HEK293 (cell line): ENCODE results near the gene SH2D4B.

Source experiments
- CTCF ChIA-PET: fragments of 350-600 bp; formaldehyde crosslinking; extraction: SDS; loops from one replicate; lab custom pipeline; 2021; ENCODE audit warnings: antibody characterized with exemption; lab: Yijun Ruan, JAX
- POLR2A ChIA-PET: fragments of 300-600 bp; formaldehyde crosslinking; extraction: SDS; loops from one replicate; lab custom pipeline; 2020; ENCODE audit warnings: antibody characterized with exemption, inconsistent platforms; lab: Yijun Ruan, JAX
- H3K27ac ChIP-seq: fragments of 200-500 bp; sonication (Bioruptor generic); 2 replicates; pipeline ENCODE4 v1.5.1; 2014; ENCODE audit warnings: low read depth, low read length, control low read depth, inconsistent platforms; ENCODE audit errors: extremely low read depth
- H3K36me3 ChIP-seq, 2 experiments: fragments of 200-500 bp in 1 of 2; sonication (Bioruptor generic) in 1 of 2; 1 replicate in 1 of 2; 2 replicates in 1 of 2; pipeline ENCODE4 v1.5.1; 2014 to 2017; ENCODE audit warnings: inconsistent platforms in 2 of 2, low read length in 2 of 2; ENCODE audit not compliant: control insufficient read depth in 2 of 2, insufficient read depth in 1 of 2
- H3K4me1 ChIP-seq: fragments of 200-500 bp; sonication (Bioruptor generic); 2 replicates; pipeline ENCODE4 v1.5.1; 2014; ENCODE audit warnings: mild to moderate bottlenecking, low read length, inconsistent platforms; ENCODE audit not compliant: control insufficient read depth, insufficient read depth
- H3K4me3 ChIP-seq: 2 replicates; pipeline ENCODE4 v1.5.1; 2011; ENCODE audit warnings: low read depth, mild to moderate bottlenecking, control low read depth, low read length, moderate library complexity
- H3K9me3 ChIP-seq: fragments of 200-500 bp; sonication (Bioruptor generic); 2 replicates; pipeline ENCODE4 v1.5.1; 2014; ENCODE audit warnings: low read depth, low read length, inconsistent platforms; ENCODE audit not compliant: control insufficient read depth, insufficient read depth
- ATF2 ChIP-seq: fragments of 450-650 bp; formaldehyde crosslinking; IDR thresholded peaks from 2 replicates; pipeline ENCODE4 v1.5.1; 2016; ENCODE audit warnings: missing biosample characterization, missing genetic modification characterization, low read depth
- BCL11B ChIP-seq: fragments of 450-650 bp; formaldehyde crosslinking; IDR thresholded peaks from 2 replicates; pipeline ENCODE4 v1.5.1; 2016; ENCODE audit warnings: low read depth, missing biosample characterization, missing genetic modification characterization
- OSR2 ChIP-seq: fragments of 450-650 bp; formaldehyde crosslinking; IDR thresholded peaks from 2 replicates; pipeline ENCODE4 v1.5.1; 2016; ENCODE audit warnings: missing biosample characterization, missing genetic modification characterization
- SCRT2 ChIP-seq: fragments of 450-650 bp; formaldehyde crosslinking; IDR thresholded peaks from 2 replicates; pipeline ENCODE4 v1.5.1; 2016; ENCODE audit warnings: missing biosample characterization, missing genetic modification characterization
- TCF7L2 ChIP-seq: IDR thresholded peaks from 2 replicates; pipeline ENCODE4 v1.6.1; 2011; ENCODE audit warnings: low read depth, mild to moderate bottlenecking, inconsistent platforms, low read length, moderate library complexity, borderline replicate concordance
- ZBTB10 ChIP-seq: fragments of 450-650 bp; formaldehyde crosslinking; IDR thresholded peaks from 2 replicates; pipeline ENCODE4 v1.5.1; 2016; ENCODE audit warnings: missing biosample characterization, missing genetic modification characterization
- ZBTB7A ChIP-seq: fragments of 450-650 bp; formaldehyde crosslinking; IDR thresholded peaks from 2 replicates; pipeline ENCODE4 v1.5.1; 2016; ENCODE audit warnings: low read depth, missing biosample characterization, missing genetic modification characterization
- ZNF133 ChIP-seq: fragments of 450-650 bp; formaldehyde crosslinking; IDR thresholded peaks from 2 replicates; pipeline ENCODE4 v1.5.1; 2016; ENCODE audit warnings: missing biosample characterization, missing genetic modification characterization
- ZNF221 ChIP-seq: fragments of 450-650 bp; formaldehyde crosslinking; IDR thresholded peaks from 2 replicates; pipeline ENCODE4 v1.5.1; 2017; ENCODE audit warnings: missing biosample characterization, missing genetic modification characterization, borderline replicate concordance
- ZNF266 ChIP-seq: fragments of 450-650 bp; formaldehyde crosslinking; IDR thresholded peaks from 2 replicates; pipeline ENCODE4 v1.5.1; 2016; ENCODE audit warnings: missing biosample characterization, missing genetic modification characterization, low read depth
- ZNF341 ChIP-seq: fragments of 450-650 bp; formaldehyde crosslinking; IDR thresholded peaks from 2 replicates; pipeline ENCODE4; 2016; ENCODE audit warnings: low read depth, missing biosample characterization, missing genetic modification characterization
- ZNF473 ChIP-seq: fragments of 450-650 bp; formaldehyde crosslinking; IDR thresholded peaks from 2 replicates; pipeline ENCODE4 v1.5.1; 2017; ENCODE audit warnings: missing biosample characterization, missing genetic modification characterization
- ZNF530 ChIP-seq: fragments of 450-650 bp; formaldehyde crosslinking; IDR thresholded peaks from 2 replicates; pipeline ENCODE4 v1.5.1; 2016; ENCODE audit warnings: low read depth, missing biosample characterization, missing genetic modification characterization
- ZNF623 ChIP-seq: fragments of 450-650 bp; formaldehyde crosslinking; IDR thresholded peaks from 2 replicates; pipeline ENCODE4 v1.5.1; 2016; ENCODE audit warnings: missing biosample characterization, missing genetic modification characterization
- ZNF658 ChIP-seq: fragments of 450-650 bp; formaldehyde crosslinking; IDR thresholded peaks from 2 replicates; pipeline ENCODE4; 2016; ENCODE audit warnings: missing biosample characterization, missing genetic modification characterization
- ZNF701 ChIP-seq: fragments of 450-650 bp; formaldehyde crosslinking; IDR thresholded peaks from 2 replicates; pipeline ENCODE4 v1.5.1; 2016; ENCODE audit warnings: missing biosample characterization, missing genetic modification characterization
- ZNF747 ChIP-seq: fragments of 450-650 bp; formaldehyde crosslinking; IDR thresholded peaks from 2 replicates; pipeline ENCODE4 v1.5.1; 2016; ENCODE audit warnings: missing biosample characterization, missing genetic modification characterization
- TF ChIP-seq, protein P1 (sequence below): fragments of 450-650 bp; IDR thresholded peaks from 2 replicates; pipeline ENCODE4 v1.5.1; 2018; ENCODE audit warnings: missing biosample characterization, missing genetic modification characterization
- TF ChIP-seq, protein P2 (sequence below): fragments of 450-650 bp; formaldehyde crosslinking; IDR thresholded peaks from 2 replicates; pipeline ENCODE4 v1.5.1; 2016; ENCODE audit warnings: missing biosample characterization, missing genetic modification characterization
- TF ChIP-seq, protein P3 (sequence below): sonication (generic); formaldehyde crosslinking; IDR thresholded peaks from 2 replicates; pipeline ENCODE4 v1.8.1; 2022; ENCODE audit warnings: mild to moderate bottlenecking, moderate library complexity, missing genetic modification reagents

Gene SH2D4B

GRCh38 chr10:80488539-80489066 is 49.1 kb upstream of the SH2D4B start (continued):
- TF ChIP-seq ZNF266 (tag by site-specific recombination) (no peak), ZNF658 (tag by site-specific recombination) (no peak), ZNF133 (tag by site-specific recombination) (no peak), SCRT2 (tag by site-specific recombination) (no peak), ZNF747 (no peak), OSR2 (tag by site-specific recombination) (no peak), TCF7L2 (no peak), ZNF530 (tag by site-specific recombination) (no peak), ZNF473 (no peak), ZBTB7A (no peak)
- TF ChIP-seq, protein P1, sequence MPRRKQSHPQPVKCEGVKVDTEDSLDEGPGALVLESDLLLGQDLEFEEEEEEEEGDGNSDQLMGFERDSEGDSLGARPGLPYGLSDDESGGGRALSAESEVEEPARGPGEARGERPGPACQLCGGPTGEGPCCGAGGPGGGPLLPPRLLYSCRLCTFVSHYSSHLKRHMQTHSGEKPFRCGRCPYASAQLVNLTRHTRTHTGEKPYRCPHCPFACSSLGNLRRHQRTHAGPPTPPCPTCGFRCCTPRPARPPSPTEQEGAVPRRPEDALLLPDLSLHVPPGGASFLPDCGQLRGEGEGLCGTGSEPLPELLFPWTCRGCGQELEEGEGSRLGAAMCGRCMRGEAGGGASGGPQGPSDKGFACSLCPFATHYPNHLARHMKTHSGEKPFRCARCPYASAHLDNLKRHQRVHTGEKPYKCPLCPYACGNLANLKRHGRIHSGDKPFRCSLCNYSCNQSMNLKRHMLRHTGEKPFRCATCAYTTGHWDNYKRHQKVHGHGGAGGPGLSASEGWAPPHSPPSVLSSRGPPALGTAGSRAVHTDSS (tag by site-specific recombination) = no peak

- H3K9me3 ChIP-seq = no peaks in the 10 kb centered on the region
- no peak overlapping the region for H3K27ac ChIP-seq
- H3K4me1 ChIP-seq = no peaks in the 10 kb centered on the region
- 0 out of 2 replicates have a peak, but pooled peaks have one; percentile 19 for TF ChIP-seq ZNF623
- TF ChIP-seq SCRT2 (tag by site-specific recombination) = no peak
- ChIA-PET POLR2A (no interaction called here), CTCF (interaction anchor here (0.8 to 1.6 kb wide), 2 partner anchors 16 to 107 kb away, joined by 3 read pairs; no protein-coding TSS in a partner anchor)
- H3K4me3 ChIP-seq = no peak overlapping the region
- H3K36me3 ChIP-seq = peaks cover 0 to 35% of the 10 kb centered on the region in 2 experiments; a peak in 1 of 3 replicates
These were observed 48.2 kb upstream of the SH2D4B start for GRCh38 chr10:80489371-80490112.

DNA sequence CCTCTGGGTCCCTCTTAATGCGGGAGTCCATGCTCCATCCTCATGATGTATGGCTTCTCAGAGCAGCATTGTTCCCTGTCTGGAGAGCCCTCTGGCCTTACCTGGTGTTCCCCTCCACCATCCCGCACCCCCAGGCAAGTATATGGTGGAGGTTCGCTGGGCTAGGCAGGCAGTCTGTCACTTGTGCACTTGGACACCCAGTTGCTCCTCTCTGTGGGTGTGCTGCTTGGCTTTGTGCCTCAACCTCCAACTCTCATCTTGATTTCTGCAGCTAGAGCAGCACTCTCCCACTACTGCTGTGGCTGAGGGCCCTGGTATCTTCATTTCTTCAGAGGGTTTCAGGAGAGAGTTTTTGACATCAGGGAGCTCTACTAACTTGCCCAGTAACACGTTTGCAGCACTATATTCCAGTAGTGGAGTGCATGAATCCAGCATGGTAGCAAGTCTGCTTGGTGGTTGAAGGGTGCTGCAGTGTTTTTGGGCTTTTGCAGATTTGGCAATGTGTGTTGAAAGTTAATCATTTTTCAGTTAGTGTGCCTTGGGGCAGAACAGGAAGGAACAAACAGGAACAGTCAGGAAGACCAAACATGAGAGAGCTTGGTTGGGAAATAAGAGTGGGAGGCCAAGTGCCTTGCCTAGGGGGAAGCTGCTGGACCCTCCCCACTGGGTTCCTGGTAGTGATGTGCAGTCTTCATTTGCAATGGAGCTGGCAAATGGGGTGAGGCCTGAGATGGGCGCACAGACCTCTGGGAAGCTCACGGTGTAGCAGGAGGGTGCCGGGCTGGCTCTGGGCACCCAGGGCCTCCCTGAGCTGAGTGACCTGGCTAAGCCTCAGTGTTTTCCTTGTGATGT is 46.2 kb upstream of the SH2D4B start:
- Histone ChIP-seq H3K4me3 (no peak overlapping the region), H3K27ac (no peak overlapping the region), H3K4me1 (no peaks in the 10 kb centered on the region), H3K9me3 (no peaks in the 10 kb centered on the region), H3K36me3 (peaks cover 0 to 35% of the 10 kb centered on the region in 2 experiments; a peak in 1 of 3 replicates)
- POLR2A ChIA-PET = no interaction called here
- CTCF ChIA-PET = interaction anchor here (0.5 to 4.6 kb wide), 3 partner anchors 14 to 230 kb away, joined by 3 to 20 read pairs (median 3); no protein-coding TSS in a partner anchor
- no peak for TF ChIP-seq ATF2
- TF ChIP-seq, protein P2, sequence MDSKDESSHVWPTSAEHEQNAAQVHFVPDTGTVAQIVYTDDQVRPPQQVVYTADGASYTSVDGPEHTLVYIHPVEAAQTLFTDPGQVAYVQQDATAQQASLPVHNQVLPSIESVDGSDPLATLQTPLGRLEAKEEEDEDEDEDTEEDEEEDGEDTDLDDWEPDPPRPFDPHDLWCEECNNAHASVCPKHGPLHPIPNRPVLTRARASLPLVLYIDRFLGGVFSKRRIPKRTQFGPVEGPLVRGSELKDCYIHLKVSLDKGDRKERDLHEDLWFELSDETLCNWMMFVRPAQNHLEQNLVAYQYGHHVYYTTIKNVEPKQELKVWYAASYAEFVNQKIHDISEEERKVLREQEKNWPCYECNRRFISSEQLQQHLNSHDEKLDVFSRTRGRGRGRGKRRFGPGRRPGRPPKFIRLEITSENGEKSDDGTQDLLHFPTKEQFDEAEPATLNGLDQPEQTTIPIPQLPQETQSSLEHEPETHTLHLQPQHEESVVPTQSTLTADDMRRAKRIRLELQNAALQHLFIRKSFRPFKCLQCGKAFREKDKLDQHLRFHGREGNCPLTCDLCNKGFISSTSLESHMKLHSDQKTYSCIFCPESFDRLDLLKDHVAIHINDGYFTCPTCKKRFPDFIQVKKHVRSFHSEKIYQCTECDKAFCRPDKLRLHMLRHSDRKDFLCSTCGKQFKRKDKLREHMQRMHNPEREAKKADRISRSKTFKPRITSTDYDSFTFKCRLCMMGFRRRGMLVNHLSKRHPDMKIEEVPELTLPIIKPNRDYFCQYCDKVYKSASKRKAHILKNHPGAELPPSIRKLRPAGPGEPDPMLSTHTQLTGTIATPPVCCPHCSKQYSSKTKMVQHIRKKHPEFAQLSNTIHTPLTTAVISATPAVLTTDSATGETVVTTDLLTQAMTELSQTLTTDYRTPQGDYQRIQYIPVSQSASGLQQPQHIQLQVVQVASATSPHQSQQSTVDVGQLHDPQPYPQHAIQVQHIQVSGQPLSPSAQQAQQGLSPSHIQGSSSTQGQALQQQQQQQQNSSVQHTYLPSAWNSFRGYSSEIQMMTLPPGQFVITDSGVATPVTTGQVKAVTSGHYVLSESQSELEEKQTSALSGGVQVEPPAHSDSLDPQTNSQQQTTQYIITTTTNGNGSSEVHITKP (tag by site-specific recombination) = no peak
- no peak for TF ChIP-seq ZNF221 (tag by site-specific recombination)
- TF ChIP-seq, protein P3, sequence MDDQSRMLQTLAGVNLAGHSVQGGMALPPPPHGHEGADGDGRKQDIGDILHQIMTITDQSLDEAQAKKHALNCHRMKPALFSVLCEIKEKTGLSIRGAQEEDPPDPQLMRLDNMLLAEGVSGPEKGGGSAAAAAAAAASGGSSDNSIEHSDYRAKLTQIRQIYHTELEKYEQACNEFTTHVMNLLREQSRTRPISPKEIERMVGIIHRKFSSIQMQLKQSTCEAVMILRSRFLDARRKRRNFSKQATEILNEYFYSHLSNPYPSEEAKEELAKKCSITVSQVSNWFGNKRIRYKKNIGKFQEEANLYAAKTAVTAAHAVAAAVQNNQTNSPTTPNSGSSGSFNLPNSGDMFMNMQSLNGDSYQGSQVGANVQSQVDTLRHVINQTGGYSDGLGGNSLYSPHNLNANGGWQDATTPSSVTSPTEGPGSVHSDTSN (CRISPR knock-in tag) = no peak
- TF ChIP-seq ZNF341 (tag by site-specific recombination) = no peak
- no peak for TF ChIP-seq ZBTB10
- no peak for TF ChIP-seq ZNF701 (tag by site-specific recombination)
- no peak for TF ChIP-seq BCL11B
